NB4 (cell line): ENCODE measurements around the gene RABGGTA.

ENCODE experiments used
- CTCF ChIP-seq: IDR thresholded peaks from one replicate; pipeline ENCODE4 v1.5.1; 2012; ENCODE audit warnings: low read depth, low read length
- MYC ChIP-seq: IDR thresholded peaks from 2 replicates; pipeline ENCODE4 v1.6.1; 2011; ENCODE audit warnings: low read depth, low read length
- POLR2A ChIP-seq: IDR thresholded peaks from 2 replicates; pipeline ENCODE4 v1.6.1; 2011; ENCODE audit warnings: mild to moderate bottlenecking; ENCODE audit not compliant: insufficient read length; ENCODE audit errors: extremely low read depth

GRCh38 chr14:24260026-24260779 is 11.2 kb downstream of the RABGGTA start:
- TF ChIP-seq CTCF (no peak), MYC (no peak), POLR2A (no peak)
